H9 (cell line): ENCODE results near the gene SNX25. TPM values are rescaled to one million over a fixed set of nuclear protein-coding genes. Genes with fewer than 3 reads are reported as not detected.

Experiments
- DNase-seq: peaks from one replicate; pipeline ENCODE4 v3.0.0-alpha.2; 2017
- H2AFZ ChIP-seq: one replicate; pipeline ENCODE4 v1.6.1; 2013; ENCODE audit warnings: mild to moderate bottlenecking, low read length, control low read depth, moderate library complexity
- H2AK5ac ChIP-seq: 2 replicates; pipeline ENCODE4 v1.6.1; 2013; ENCODE audit warnings: low read length, control low read depth, mixed read lengths; ENCODE audit not compliant: insufficient read length
- H2BK120ac ChIP-seq: one replicate; pipeline ENCODE4 v1.6.1; 2013; ENCODE audit warnings: low read depth, mild to moderate bottlenecking, low read length, control low read depth, inconsistent platforms; ENCODE audit not compliant: poor library complexity, severe bottlenecking
- H2BK12ac ChIP-seq: 2 replicates; pipeline ENCODE4 v1.6.1; 2013; ENCODE audit warnings: low read length, control low read depth, mixed read lengths, low read depth; ENCODE audit not compliant: insufficient read length
- H2BK15ac ChIP-seq: 2 replicates; pipeline ENCODE4 v1.6.1; 2013; ENCODE audit warnings: low read depth, low read length, control low read depth
- H2BK20ac ChIP-seq: one replicate; pipeline ENCODE4 v1.6.1; 2013; ENCODE audit warnings: low read depth, mild to moderate bottlenecking, low read length, control low read depth, inconsistent platforms; ENCODE audit not compliant: poor library complexity, severe bottlenecking
- H2BK5ac ChIP-seq: 2 replicates; pipeline ENCODE4 v1.6.1; 2013; ENCODE audit warnings: low read length, control low read depth, mixed read lengths; ENCODE audit not compliant: insufficient read length
- H3K14ac ChIP-seq: 2 replicates; pipeline ENCODE4 v1.6.1; 2013; ENCODE audit warnings: low read length, control low read depth; ENCODE audit not compliant: insufficient read depth
- H3K18ac ChIP-seq: 2 replicates; pipeline ENCODE4 v1.6.1; 2013; ENCODE audit warnings: low read depth, mild to moderate bottlenecking, mixed read lengths, low read length, control low read depth; ENCODE audit not compliant: insufficient read length
- H3K23ac ChIP-seq: 2 replicates; pipeline ENCODE4 v1.6.1; 2013; ENCODE audit warnings: low read length, control low read depth, mixed read lengths, low read depth; ENCODE audit not compliant: insufficient read length
- H3K23me2 ChIP-seq: 2 replicates; pipeline ENCODE4 v1.6.1; 2013; ENCODE audit warnings: low read depth, mild to moderate bottlenecking, mixed read lengths, low read length, control low read depth; ENCODE audit not compliant: insufficient read length, poor library complexity, severe bottlenecking
- H3K27ac ChIP-seq: 2 replicates; pipeline ENCODE4 v1.5.1; 2013; ENCODE audit warnings: low read length, control low read depth, mixed read lengths, low read depth; ENCODE audit not compliant: insufficient read length
- H3K27me3 ChIP-seq: 2 replicates; pipeline ENCODE4 v1.6.1; 2013; ENCODE audit warnings: low read length, control low read depth, inconsistent platforms; ENCODE audit not compliant: insufficient read depth
- H3K4ac ChIP-seq: 2 replicates; pipeline ENCODE4 v1.6.1; 2013; ENCODE audit warnings: low read depth, mild to moderate bottlenecking, control low read depth, inconsistent platforms, low read length, moderate library complexity
- H3K4me1 ChIP-seq: 2 replicates; pipeline ENCODE4 v1.6.1; 2013; ENCODE audit warnings: low read length, control low read depth, inconsistent platforms; ENCODE audit not compliant: insufficient read depth
- H3K4me2 ChIP-seq: 2 replicates; pipeline ENCODE4 v1.6.1; 2013; ENCODE audit warnings: low read length, control low read depth, mixed read lengths; ENCODE audit not compliant: insufficient read length, insufficient read depth
- H3K56ac ChIP-seq: 2 replicates; pipeline ENCODE4 v1.6.1; 2013; ENCODE audit warnings: low read depth, mild to moderate bottlenecking, mixed read lengths, low read length, control low read depth; ENCODE audit not compliant: insufficient read length
- H3K79me1 ChIP-seq: 2 replicates; pipeline ENCODE4 v1.6.1; 2013; ENCODE audit warnings: low read depth, mild to moderate bottlenecking, moderate library complexity, low read length, control low read depth, inconsistent platforms; ENCODE audit not compliant: insufficient read depth, poor library complexity, severe bottlenecking
- H3K79me2 ChIP-seq: 2 replicates; pipeline ENCODE4 v1.6.1; 2013; ENCODE audit warnings: low read length, control low read depth, inconsistent platforms; ENCODE audit not compliant: insufficient read depth
- H3K9ac ChIP-seq: 2 replicates; pipeline ENCODE4 v1.6.1; 2013; ENCODE audit warnings: low read length, control low read depth, mixed read lengths; ENCODE audit not compliant: insufficient read length; ENCODE audit errors: extremely low read depth
- H3K9me3 ChIP-seq: one replicate; pipeline ENCODE4 v1.6.1; 2013; ENCODE audit warnings: low read depth, low read length, inconsistent platforms; ENCODE audit not compliant: control insufficient read depth
- H3T11ph ChIP-seq: one replicate; pipeline ENCODE4 v1.6.1; 2013; ENCODE audit warnings: mild to moderate bottlenecking, low read length, control low read depth, inconsistent platforms
- H4K20me1 ChIP-seq: one replicate; pipeline ENCODE4 v1.6.1; 2013; ENCODE audit not compliant: control insufficient read depth, insufficient read length, insufficient read depth
- H4K5ac ChIP-seq: 2 replicates; pipeline ENCODE4 v1.6.1; 2013; ENCODE audit warnings: low read depth, mild to moderate bottlenecking, mixed read lengths, low read length, control low read depth; ENCODE audit not compliant: insufficient read length
- H4K8ac ChIP-seq: replicated peaks from 2 replicates; pipeline ENCODE4 v1.6.1; 2013; ENCODE audit warnings: low read length, control low read depth, mixed read lengths, low read depth; ENCODE audit not compliant: insufficient read length
- H4K91ac ChIP-seq: 2 replicates; pipeline ENCODE4 v1.6.1; 2013; ENCODE audit warnings: low read depth, mild to moderate bottlenecking, moderate library complexity, mixed read lengths, low read length, control low read depth; ENCODE audit not compliant: insufficient read length
- H3K27ac Mint-ChIP-seq, 3 experiments: 2 replicates in 2 of 3; 3 replicates in 1 of 3; pipeline ENCODE4 v1.8.0; 2020 to 2021; ENCODE audit warnings: mixed read lengths in 3 of 3, mild to moderate bottlenecking in 1 of 3, moderate library complexity in 1 of 3
- H3K27me3 Mint-ChIP-seq: 2 replicates; pipeline ENCODE4 v1.8.0; 2021; ENCODE audit warnings: low read depth, mild to moderate bottlenecking, moderate library complexity, mixed read lengths
- H3K36me3 Mint-ChIP-seq, 3 experiments: 2 replicates in 2 of 3; 3 replicates in 1 of 3; pipeline ENCODE4 v1.8.0; 2020 to 2021; ENCODE audit warnings: low read depth in 3 of 3, mixed read lengths in 3 of 3; ENCODE audit not compliant: insufficient read depth in 1 of 3
- H3K4me1 Mint-ChIP-seq, 2 experiments: 2 replicates each; pipeline ENCODE4 v1.8.0; 2020; ENCODE audit warnings: mixed read lengths in 2 of 2
- H3K4me3 Mint-ChIP-seq, 2 experiments: 2 replicates in 1 of 2; 3 replicates in 1 of 2; pipeline ENCODE4 v1.8.0; 2020 to 2021; ENCODE audit warnings: mild to moderate bottlenecking in 2 of 2, mixed read lengths in 2 of 2, moderate library complexity in 1 of 2
- H3K9me3 Mint-ChIP-seq, 2 experiments: 2 replicates in 1 of 2; 3 replicates in 1 of 2; pipeline ENCODE4 v1.8.0; 2020; ENCODE audit warnings: mild to moderate bottlenecking in 2 of 2, mixed read lengths in 2 of 2, moderate library complexity in 1 of 2
- WGBS: extraction: QIAGEN DNeasy Blood & Tissue Kit; methylation state at CpG from one replicate; pipeline ENCODE4 v1.1.7; 2013; ENCODE audit warnings: missing lambda C conversion rate, low lambda C conversion rate, mixed read lengths; ENCODE audit not compliant: insufficient read length; ENCODE audit errors: extremely low coverage; 5-methylcytosine and 5-hydroxymethylcytosine counted together
- total RNA-seq: library from RNA; stranded (reverse); gene quantifications from 2 replicates; pipeline ENCODE4 v1.2.1, GENCODE V29; 2021
- TF ChIP-seq, protein P1 (sequence below): fragments of 200-600 bp; sonication (generic); conservative IDR thresholded peaks from 3 replicates; pipeline ENCODE4 v1.8.0; 2021; ENCODE audit warnings: antibody characterized with exemption, mild to moderate bottlenecking

Gene SNX25
- total RNA-seq, 1 experiment from 2014 or later: 28.2 TPM

DNA sequence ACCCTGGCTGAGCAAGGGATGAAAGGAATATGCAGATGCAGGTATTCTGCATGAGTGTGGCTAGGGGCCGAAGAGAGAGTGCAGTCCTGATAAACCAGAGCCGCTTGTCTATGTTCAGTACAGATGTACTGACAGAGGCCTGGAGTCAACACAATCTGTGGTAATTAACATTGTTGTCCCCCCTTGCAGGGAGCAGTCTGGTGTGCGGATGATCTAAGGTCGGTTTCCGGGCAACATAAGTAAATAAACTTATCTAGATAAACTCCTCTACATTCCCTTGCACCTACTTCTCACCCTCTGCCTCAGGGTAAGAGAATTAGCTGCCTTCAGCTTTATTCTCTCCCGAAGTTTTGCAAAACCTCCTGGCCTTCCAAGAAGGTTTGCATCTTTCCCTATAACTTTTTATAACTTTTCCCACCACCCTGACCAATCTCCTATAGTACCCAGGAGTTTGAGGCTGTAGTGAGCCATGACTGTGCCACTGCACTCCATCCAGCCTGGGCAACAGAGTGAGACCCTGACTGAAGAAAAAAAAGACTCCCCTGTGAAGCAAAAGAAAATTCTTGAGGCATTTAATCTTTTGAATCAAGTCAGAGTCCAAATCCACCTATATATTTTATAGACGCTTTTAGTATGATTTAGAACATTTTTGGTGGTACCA lies 26.6 kb downstream of the SNX25 start:
- Mint-ChIP-seq H3K27ac (no peak overlapping the region; a peak in 2 of 7 replicates), H3K4me3 (no peak overlapping the region), H3K4me1 (peaks cover 5 to 9% of the 10 kb centered on the region in 2 experiments; a peak in 3 of 4 replicates), H3K36me3 (peaks cover 19 to 25% (median 22%) of the 10 kb centered on the region in 3 experiments), H3K9me3 (peaks cover 19 to 20% of the 10 kb centered on the region in 2 experiments), H3K27me3 (no peaks in the 10 kb centered on the region)
- Histone ChIP-seq H2BK5ac (no peak overlapping the region), H4K91ac (no peak overlapping the region), H3K27ac (no peak overlapping the region), H3K9me3 (no peaks in the 10 kb centered on the region), H2BK20ac (no peak overlapping the region), H3K23me2 (no peaks in the 10 kb centered on the region), H3K4ac (no peak overlapping the region), H3K56ac (no peak overlapping the region), H4K20me1 (peaks cover 4% of the 10 kb centered on the region), H3K4me1 (no peaks in the 10 kb centered on the region; the same call in 1 of the 2 replicates), H2BK12ac (no peak overlapping the region), H3T11ph (no peak overlapping the region), H3K18ac (no peak overlapping the region), H4K5ac (no peak overlapping the region), H3K79me2 (no peaks in the 10 kb centered on the region), H3K23ac (no peak overlapping the region), H3K14ac (no peak overlapping the region), H3K79me1 (peaks cover 3% of the 10 kb centered on the region), H2AFZ (no peak overlapping the region), H3K27me3 (no peaks in the 10 kb centered on the region), H2AK5ac (no peak overlapping the region), H2BK120ac (no peak overlapping the region), H2BK15ac (no peak overlapping the region), H3K4me2 (no peak overlapping the region), H4K8ac (no peak overlapping the region), H3K9ac (no peak overlapping the region)
- no CpG with 5 or more reads among the region's 7 CpGs for WGBS
- DNase-seq: no peak
- TF ChIP-seq, protein P1, sequence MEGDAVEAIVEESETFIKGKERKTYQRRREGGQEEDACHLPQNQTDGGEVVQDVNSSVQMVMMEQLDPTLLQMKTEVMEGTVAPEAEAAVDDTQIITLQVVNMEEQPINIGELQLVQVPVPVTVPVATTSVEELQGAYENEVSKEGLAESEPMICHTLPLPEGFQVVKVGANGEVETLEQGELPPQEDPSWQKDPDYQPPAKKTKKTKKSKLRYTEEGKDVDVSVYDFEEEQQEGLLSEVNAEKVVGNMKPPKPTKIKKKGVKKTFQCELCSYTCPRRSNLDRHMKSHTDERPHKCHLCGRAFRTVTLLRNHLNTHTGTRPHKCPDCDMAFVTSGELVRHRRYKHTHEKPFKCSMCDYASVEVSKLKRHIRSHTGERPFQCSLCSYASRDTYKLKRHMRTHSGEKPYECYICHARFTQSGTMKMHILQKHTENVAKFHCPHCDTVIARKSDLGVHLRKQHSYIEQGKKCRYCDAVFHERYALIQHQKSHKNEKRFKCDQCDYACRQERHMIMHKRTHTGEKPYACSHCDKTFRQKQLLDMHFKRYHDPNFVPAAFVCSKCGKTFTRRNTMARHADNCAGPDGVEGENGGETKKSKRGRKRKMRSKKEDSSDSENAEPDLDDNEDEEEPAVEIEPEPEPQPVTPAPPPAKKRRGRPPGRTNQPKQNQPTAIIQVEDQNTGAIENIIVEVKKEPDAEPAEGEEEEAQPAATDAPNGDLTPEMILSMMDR: no peak
